GM12878 (cell line): ENCODE results near the gene PFKFB1.

Experiments used
- TF ChIP-seq, protein P1 (sequence below), 3 experiments: IDR thresholded peaks in 2 of 3; conservative IDR thresholded peaks in 1 of 3; 2 replicates each; pipeline ENCODE4 v1.5.1; 2011; ENCODE audit warnings: low read depth in 3 of 3, low read length in 3 of 3, mild to moderate bottlenecking in 3 of 3, control low read depth in 2 of 3, moderate library complexity in 2 of 3, inconsistent platforms in 1 of 3, mixed read lengths in 1 of 3; ENCODE audit not compliant: control insufficient read depth in 2 of 3, insufficient read depth in 1 of 3; ENCODE audit errors: extremely low read depth in 1 of 3
- TF ChIP-seq, protein P2 (sequence below): IDR thresholded peaks from 2 replicates; pipeline ENCODE4 v1.6.1; 2011; ENCODE audit warnings: low read depth, low read length, improper control_type of control experiment, borderline replicate concordance
- TF ChIP-seq, protein P3 (sequence below): fragments of 450-650 bp; conservative IDR thresholded peaks from 2 replicates; pipeline ENCODE4 v1.6.1; 2017; ENCODE audit warnings: mild to moderate bottlenecking, moderate library complexity
- TF ChIP-seq, protein P4 (sequence below): IDR thresholded peaks from 2 replicates; pipeline ENCODE4 v1.6.1; 2011; ENCODE audit warnings: low read depth, mild to moderate bottlenecking, low read length, moderate library complexity, borderline replicate concordance; ENCODE audit errors: extremely low read depth

DNA sequence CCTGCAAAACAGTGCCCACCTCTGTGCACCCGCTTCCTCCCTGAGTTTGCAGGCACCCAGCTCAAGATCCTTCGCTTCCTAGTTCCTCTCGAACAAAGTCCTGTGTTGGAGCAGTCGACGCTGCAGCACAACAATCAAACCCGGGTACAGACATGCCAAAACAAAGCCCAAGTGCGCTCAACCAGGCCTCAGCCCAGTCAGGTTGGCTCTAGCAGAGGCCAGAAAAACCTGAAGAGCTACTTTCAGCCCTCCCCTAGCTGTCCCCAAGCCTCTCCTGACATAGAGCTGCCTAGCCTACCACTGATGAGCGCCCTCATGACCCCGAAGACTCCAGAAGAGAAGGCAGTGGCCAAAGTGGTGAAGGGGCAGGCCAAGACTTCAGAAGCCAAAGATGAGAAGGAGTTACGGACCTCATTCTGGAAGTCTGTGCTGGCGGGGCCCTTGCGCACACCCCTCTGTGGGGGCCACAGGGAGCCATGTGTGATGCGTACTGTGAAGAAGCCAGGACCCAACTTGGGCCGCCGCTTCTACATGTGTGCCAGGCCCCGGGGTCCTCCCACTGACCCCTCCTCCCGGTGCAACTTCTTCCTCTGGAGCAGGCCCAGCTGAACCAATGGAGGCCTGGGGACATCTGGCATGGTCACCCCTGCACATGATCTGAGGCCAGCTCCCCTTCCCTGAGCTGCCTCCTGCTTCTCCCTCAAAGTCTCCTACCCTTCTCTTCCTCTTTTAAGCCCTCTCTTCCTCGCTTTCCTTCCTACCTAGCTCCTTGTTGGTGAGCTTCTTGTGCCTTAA lies 13.0 kb upstream of the PFKFB1 start:
- TF ChIP-seq, protein P1, sequence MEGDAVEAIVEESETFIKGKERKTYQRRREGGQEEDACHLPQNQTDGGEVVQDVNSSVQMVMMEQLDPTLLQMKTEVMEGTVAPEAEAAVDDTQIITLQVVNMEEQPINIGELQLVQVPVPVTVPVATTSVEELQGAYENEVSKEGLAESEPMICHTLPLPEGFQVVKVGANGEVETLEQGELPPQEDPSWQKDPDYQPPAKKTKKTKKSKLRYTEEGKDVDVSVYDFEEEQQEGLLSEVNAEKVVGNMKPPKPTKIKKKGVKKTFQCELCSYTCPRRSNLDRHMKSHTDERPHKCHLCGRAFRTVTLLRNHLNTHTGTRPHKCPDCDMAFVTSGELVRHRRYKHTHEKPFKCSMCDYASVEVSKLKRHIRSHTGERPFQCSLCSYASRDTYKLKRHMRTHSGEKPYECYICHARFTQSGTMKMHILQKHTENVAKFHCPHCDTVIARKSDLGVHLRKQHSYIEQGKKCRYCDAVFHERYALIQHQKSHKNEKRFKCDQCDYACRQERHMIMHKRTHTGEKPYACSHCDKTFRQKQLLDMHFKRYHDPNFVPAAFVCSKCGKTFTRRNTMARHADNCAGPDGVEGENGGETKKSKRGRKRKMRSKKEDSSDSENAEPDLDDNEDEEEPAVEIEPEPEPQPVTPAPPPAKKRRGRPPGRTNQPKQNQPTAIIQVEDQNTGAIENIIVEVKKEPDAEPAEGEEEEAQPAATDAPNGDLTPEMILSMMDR (IDR thresholded peaks at IDR 0.05 in 2 of 3, conservative IDR thresholded peaks at IDR 0.05 in 1 of 3; ENCODE audit: control insufficient read depth in 2 of 3, extremely low read depth in 1 of 3, insufficient read depth in 1 of 3, low read depth in 3 of 3, low read length in 3 of 3): no peak
- TF ChIP-seq, protein P2, sequence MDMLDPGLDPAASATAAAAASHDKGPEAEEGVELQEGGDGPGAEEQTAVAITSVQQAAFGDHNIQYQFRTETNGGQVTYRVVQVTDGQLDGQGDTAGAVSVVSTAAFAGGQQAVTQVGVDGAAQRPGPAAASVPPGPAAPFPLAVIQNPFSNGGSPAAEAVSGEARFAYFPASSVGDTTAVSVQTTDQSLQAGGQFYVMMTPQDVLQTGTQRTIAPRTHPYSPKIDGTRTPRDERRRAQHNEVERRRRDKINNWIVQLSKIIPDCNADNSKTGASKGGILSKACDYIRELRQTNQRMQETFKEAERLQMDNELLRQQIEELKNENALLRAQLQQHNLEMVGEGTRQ: no peak
- TF ChIP-seq, protein P3, sequence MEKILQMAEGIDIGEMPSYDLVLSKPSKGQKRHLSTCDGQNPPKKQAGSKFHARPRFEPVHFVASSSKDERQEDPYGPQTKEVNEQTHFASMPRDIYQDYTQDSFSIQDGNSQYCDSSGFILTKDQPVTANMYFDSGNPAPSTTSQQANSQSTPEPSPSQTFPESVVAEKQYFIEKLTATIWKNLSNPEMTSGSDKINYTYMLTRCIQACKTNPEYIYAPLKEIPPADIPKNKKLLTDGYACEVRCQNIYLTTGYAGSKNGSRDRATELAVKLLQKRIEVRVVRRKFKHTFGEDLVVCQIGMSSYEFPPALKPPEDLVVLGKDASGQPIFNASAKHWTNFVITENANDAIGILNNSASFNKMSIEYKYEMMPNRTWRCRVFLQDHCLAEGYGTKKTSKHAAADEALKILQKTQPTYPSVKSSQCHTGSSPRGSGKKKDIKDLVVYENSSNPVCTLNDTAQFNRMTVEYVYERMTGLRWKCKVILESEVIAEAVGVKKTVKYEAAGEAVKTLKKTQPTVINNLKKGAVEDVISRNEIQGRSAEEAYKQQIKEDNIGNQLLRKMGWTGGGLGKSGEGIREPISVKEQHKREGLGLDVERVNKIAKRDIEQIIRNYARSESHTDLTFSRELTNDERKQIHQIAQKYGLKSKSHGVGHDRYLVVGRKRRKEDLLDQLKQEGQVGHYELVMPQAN: no peak
- TF ChIP-seq, protein P4, sequence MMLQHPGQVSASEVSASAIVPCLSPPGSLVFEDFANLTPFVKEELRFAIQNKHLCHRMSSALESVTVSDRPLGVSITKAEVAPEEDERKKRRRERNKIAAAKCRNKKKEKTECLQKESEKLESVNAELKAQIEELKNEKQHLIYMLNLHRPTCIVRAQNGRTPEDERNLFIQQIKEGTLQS: no peak
